AG20443 (cell line): Measurements from ENCODE around the gene MBD3.

Source experiments
- DNase-seq: peaks from one replicate; pipeline ENCODE4 v3.0.0; 2012; ENCODE audit warnings: low spot score, mixed read lengths

Gene MBD3

GRCh38 chr19:1619094-1619439 lies 26.4 kb upstream of the MBD3 start:
- no peak for DNase-seq

- peak; percentile 54 for DNase-seq
These were observed 25.8 kb upstream of the MBD3 start for GRCh38 chr19:1618157-1619093.

GRCh38 chr19:1616875-1617274 lies 24.2 kb upstream of the MBD3 start:
- DNase-seq = no peak

- DNase-seq = no peak
These were observed 23.7 kb upstream of the MBD3 start for GRCh38 chr19:1616396-1616795.

GRCh38 chr19:1615156-1615765 lies 22.6 kb upstream of the MBD3 start:
- no peak for DNase-seq

GRCh38 chr19:1613808-1614570 lies 21.3 kb upstream of the MBD3 start:
- no peak for DNase-seq

GRCh38 chr19:1613146-1613545 lies 20.5 kb upstream of the MBD3 start:
- DNase-seq = no peak

GRCh38 chr19:1612114-1613086 lies 19.7 kb upstream of the MBD3 start:
- DNase-seq = no peak

- DNase-seq = no peak
These were observed 18.7 kb upstream of the MBD3 start for GRCh38 chr19:1611353-1611752.

GRCh38 chr19:1610579-1610978 lies 17.9 kb upstream of the MBD3 start:
- no peak for DNase-seq

- DNase-seq = no peak
These were observed 17.2 kb upstream of the MBD3 start for GRCh38 chr19:1609680-1610474.

GRCh38 chr19:1609103-1609396 lies 16.4 kb upstream of the MBD3 start:
- DNase-seq = no peak

- no peak for DNase-seq
These were observed 15.9 kb upstream of the MBD3 start for GRCh38 chr19:1608359-1609102.

GRCh38 chr19:1606138-1606651 lies 13.5 kb upstream of the MBD3 start:
- no peak for DNase-seq

- peak; percentile 100 for DNase-seq
These were observed 12.8 kb upstream of the MBD3 start, which contains the start of gene UQCR11 for GRCh38 chr19:1605236-1606137. Gene UQCR11 (minus strand): TSS chr19:1605462. CDS start chr19:1605409, 53 bp downstream.

- DNase-seq = no peak
These were observed 9.5 kb upstream of the MBD3 start for GRCh38 chr19:1602091-1602707.

- DNase-seq = no peak
These were observed 9.0 kb upstream of the MBD3 start for GRCh38 chr19:1601613-1602064.

GRCh38 chr19:1599460-1599846 lies 6.8 kb upstream of the MBD3 start:
- DNase-seq = no peak
